Neutrophil (primary cell): ENCODE results near the gene FABP1.

Experiments used
- H3K27ac ChIP-seq: fragments of 200-600 bp; sonication (generic); 2 replicates; pipeline ENCODE4 v1.5.1; 2016; ENCODE audit warnings: mild to moderate bottlenecking, moderate library complexity
- H3K27me3 ChIP-seq: fragments of 200-600 bp; sonication (generic); 2 replicates; pipeline ENCODE4 v1.6.0; 2016; ENCODE audit warnings: mild to moderate bottlenecking
- H3K36me3 ChIP-seq: fragments of 200-600 bp; sonication (generic); 2 replicates; pipeline ENCODE4 v1.5.1; 2017
- H3K4me1 ChIP-seq, 2 experiments: fragments of 200-600 bp in 1 of 2; sonication (generic) in 1 of 2; 1 replicate in 1 of 2; 2 replicates in 1 of 2; pipeline versions ENCODE4 v1.5.1 to v1.6.1; 2013 to 2016; ENCODE audit warnings: low read depth in 1 of 2, low read length in 1 of 2, mild to moderate bottlenecking in 1 of 2, moderate library complexity in 1 of 2; ENCODE audit not compliant: control insufficient read depth in 1 of 2, insufficient read depth in 1 of 2
- H3K4me3 ChIP-seq, 2 experiments: fragments of 200-600 bp in 1 of 2; sonication (generic) in 1 of 2; 1 replicate in 1 of 2; 2 replicates in 1 of 2; pipeline ENCODE4 v1.5.1; 2013 to 2016; ENCODE audit warnings: low read depth in 1 of 2, low read length in 1 of 2, mild to moderate bottlenecking in 1 of 2, moderate library complexity in 1 of 2
- H3K9me3 ChIP-seq: fragments of 200-600 bp; sonication (generic); 2 replicates; pipeline ENCODE4 v1.5.1; 2016
- TF ChIP-seq, protein P1 (sequence below): fragments of 200-600 bp; sonication (generic); IDR thresholded peaks from 2 replicates; pipeline ENCODE4 v1.5.1; 2016; ENCODE audit warnings: antibody characterized with exemption

Gene FABP1

DNA sequence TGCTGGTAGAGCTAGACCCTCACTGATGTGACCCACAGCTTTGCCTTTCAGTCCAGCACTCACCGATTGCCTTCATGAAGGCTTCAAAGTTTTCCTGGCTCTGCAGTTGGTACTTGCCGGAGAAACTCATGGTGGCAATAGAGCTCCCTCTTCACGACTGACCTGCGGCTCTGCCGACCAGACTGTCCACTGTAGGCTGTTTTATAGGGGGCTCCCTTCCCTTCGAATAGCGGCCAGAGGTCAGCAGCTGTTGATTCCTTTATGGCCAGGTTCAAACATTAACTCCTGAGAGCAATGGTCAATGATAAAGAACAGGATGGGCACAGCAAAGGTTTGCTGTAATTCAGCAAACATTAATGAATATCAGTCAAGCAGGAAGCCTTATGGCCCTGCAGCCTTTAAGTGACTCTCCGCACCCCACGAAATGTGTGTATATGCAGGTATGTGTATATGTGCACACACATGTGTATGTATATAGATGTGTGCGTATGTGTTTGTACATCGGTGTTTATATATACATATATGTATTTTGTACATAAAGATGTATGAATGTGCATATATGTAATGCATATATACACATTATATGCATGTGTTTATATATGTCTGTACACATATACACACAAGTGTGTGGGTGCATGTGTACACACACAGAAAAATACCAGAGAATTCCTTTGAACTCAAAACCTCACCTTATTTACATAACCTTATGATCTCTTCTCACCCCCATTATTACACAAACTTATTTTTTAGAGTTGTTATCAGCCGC lies at the start of gene FABP1:
FABP1 (minus strand) TSS at position 175 of the 766 bp plus-strand sequence; CDS start at position 130, 45 bp downstream.
- TF ChIP-seq, protein P1, sequence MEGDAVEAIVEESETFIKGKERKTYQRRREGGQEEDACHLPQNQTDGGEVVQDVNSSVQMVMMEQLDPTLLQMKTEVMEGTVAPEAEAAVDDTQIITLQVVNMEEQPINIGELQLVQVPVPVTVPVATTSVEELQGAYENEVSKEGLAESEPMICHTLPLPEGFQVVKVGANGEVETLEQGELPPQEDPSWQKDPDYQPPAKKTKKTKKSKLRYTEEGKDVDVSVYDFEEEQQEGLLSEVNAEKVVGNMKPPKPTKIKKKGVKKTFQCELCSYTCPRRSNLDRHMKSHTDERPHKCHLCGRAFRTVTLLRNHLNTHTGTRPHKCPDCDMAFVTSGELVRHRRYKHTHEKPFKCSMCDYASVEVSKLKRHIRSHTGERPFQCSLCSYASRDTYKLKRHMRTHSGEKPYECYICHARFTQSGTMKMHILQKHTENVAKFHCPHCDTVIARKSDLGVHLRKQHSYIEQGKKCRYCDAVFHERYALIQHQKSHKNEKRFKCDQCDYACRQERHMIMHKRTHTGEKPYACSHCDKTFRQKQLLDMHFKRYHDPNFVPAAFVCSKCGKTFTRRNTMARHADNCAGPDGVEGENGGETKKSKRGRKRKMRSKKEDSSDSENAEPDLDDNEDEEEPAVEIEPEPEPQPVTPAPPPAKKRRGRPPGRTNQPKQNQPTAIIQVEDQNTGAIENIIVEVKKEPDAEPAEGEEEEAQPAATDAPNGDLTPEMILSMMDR: no peak
- Histone ChIP-seq H3K36me3 (no peaks in the 10 kb centered on the region), H3K4me1 (no peaks in the 10 kb centered on the region)

DNA sequence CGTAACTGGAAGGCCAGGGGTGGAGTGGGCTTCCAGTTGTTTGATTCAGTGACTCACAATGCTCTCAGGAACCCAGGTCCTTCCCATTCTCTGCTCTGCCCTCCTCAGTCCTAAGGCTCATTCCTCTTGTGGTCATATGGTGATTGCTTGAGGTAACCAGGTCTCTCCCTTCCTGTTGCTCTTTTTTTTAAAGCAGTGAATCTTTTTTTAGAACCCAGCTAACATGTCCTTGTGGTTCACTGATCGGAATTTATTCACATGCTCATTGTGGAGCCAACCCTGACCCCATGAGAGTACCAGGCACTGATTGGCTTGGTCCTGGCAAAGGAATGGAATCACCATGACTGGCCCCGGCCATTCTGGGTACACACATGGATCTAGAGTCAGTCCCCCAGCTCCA lies 49.7 kb upstream of the FABP1 start:
- TF ChIP-seq, protein P1: no peak
- H3K4me1 ChIP-seq: no peaks in the 10 kb centered on the region
- H3K27ac ChIP-seq: no peak overlapping the region
- H3K9me3 ChIP-seq: no peaks in the 10 kb centered on the region
- no peaks in the 10 kb centered on the region for H3K27me3 ChIP-seq
- no peak overlapping the region for H3K4me3 ChIP-seq
- H3K36me3 ChIP-seq: no peaks in the 10 kb centered on the region

More for the DNA sequence above, at the start of gene FABP1:
- Histone ChIP-seq H3K4me3 (no peak within 1 kb of the TSS), H3K27me3 (peaks cover 9% of the 10 kb centered on the region), H3K27ac (no peak within 1 kb of the TSS), H3K9me3 (no peaks in the 10 kb centered on the region)

DNA sequence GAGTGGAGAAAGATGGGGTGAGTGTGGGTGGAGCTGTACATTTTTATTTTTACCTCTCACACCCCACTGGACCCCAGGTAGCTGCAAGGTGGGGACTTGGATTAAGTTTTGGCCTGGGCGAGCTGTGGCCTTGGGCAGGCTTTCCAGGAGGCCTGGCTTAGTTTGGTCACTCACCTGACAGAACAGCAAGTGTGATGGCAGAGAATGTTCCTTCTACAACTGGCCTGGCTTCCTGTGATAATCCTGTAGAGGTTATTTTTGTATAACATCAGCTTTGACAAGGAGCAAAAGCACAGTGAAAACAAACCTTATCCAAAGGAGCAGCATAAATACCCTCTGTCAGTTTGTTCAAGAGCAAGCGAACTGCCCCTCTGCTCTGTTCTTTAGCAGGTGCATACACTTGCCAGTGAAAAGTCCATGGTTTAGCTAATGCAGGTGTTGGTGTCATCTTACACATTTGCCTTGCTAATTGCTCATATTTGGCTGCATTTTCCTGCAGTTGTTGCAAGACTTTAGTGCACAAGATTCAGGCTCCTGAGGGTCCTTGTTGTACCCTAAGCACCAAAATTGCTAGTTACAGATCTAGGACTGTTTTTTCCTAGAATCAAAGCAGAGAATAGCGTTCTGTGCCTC lies 48.6 kb upstream of the FABP1 start:
- TF ChIP-seq, protein P1: no peak
- peaks cover 7% of the 10 kb centered on the region for H3K27me3 ChIP-seq
- no peak overlapping the region for H3K27ac ChIP-seq
- no peaks in the 10 kb centered on the region for H3K36me3 ChIP-seq
- no peaks in the 10 kb centered on the region for H3K9me3 ChIP-seq
- no peak overlapping the region for H3K4me3 ChIP-seq
- no peaks in the 10 kb centered on the region for H3K4me1 ChIP-seq

DNA sequence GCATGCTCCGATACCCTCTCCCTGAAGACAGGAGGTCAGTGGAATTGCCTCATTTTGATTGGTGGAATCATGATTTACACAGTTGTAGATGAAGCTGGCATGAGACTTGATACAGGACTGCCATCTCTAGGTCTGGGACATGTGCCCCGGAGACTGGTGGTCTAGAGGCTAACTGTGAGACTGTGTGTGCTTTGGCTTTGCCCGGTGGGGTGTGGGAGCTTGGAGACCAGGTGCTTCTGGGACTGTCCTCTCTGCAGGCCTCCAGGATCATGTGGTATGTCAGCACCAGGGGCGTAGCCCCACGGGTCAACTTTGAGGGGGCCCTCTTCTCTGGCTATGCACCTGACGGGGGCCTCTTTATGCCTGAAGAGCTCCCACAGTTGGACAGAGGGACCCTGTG lies 45.0 kb upstream of the FABP1 start:
- TF ChIP-seq, protein P1: no peak
- Histone ChIP-seq H3K4me3 (no peak overlapping the region), H3K36me3 (no peaks in the 10 kb centered on the region), H3K4me1 (peaks cover 6 to 8% of the 10 kb centered on the region in 2 experiments), H3K27me3 (peaks cover 23% of the 10 kb centered on the region), H3K9me3 (no peaks in the 10 kb centered on the region), H3K27ac (no peak overlapping the region)

DNA sequence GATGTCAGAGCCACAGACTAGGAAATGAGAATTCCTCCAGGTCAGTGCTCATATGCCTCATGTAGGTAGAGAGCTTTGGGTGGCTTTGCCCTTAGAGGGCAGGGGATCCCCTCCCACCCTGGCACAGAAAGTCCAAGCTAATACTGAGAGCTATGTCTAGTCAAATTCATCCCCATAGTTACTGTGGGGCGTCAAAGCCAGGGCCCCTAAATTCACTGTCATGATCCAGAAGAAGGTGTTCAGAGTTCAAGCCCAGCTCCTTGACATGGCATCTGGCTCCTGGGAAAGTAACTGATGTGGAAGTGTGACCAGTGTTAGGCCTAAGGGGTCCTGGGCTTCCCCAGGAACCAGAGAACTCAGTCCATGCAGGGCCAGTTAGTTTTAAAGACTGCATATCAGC lies 44.1 kb upstream of the FABP1 start:
- H3K9me3 ChIP-seq: no peaks in the 10 kb centered on the region
- H3K27ac ChIP-seq: no peak overlapping the region
- no peak overlapping the region for H3K4me3 ChIP-seq
- H3K4me1 ChIP-seq: peaks cover 6 to 8% of the 10 kb centered on the region in 2 experiments
- H3K27me3 ChIP-seq: peaks cover 23% of the 10 kb centered on the region
- TF ChIP-seq, protein P1: no peak
- no peaks in the 10 kb centered on the region for H3K36me3 ChIP-seq
